ENCODE data around the gene CMIP.

DNA sequence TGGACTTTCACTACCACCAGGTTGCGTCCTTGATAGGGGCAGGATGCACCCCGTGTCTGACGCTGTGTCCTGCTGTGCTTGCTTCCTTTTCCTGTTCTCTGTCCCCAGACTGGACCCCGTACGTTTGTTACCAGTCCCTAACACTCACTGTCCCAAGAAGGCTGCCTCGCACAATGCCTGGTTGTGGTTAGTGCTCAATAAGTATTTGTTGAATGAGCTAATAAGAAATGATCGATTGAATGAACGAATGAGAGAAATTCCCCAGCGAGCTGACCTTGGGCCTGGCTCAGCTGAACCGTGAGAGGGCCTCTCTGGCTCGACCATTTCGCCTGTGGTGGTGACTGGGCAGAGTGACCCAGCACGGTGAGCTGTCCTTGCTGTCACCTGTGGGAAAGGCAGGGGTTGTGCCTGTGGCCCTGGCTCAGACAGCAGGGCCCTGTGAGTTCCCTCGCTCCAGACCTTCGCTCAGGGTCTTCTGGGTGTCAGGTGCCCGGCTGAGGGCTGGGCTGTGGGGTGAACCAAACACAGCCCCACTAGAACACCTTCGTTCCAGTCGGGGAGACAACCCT lies 20.9 kb downstream of the CMIP start:
- no peak for TF ChIP-seq POLR2A (IDR thresholded peaks at IDR 0.05)
- TF ChIP-seq, protein P1, sequence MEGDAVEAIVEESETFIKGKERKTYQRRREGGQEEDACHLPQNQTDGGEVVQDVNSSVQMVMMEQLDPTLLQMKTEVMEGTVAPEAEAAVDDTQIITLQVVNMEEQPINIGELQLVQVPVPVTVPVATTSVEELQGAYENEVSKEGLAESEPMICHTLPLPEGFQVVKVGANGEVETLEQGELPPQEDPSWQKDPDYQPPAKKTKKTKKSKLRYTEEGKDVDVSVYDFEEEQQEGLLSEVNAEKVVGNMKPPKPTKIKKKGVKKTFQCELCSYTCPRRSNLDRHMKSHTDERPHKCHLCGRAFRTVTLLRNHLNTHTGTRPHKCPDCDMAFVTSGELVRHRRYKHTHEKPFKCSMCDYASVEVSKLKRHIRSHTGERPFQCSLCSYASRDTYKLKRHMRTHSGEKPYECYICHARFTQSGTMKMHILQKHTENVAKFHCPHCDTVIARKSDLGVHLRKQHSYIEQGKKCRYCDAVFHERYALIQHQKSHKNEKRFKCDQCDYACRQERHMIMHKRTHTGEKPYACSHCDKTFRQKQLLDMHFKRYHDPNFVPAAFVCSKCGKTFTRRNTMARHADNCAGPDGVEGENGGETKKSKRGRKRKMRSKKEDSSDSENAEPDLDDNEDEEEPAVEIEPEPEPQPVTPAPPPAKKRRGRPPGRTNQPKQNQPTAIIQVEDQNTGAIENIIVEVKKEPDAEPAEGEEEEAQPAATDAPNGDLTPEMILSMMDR (IDR thresholded peaks at IDR 0.05): no peak

Measured in Peyer's patch (tissue), 4 donors.